Inflammatory macrophage treated with lipopolysaccharide for 4 hours (primary cell): Measurements from ENCODE around the gene RPS6KA5.
"Not testable (repeated sequence)": the region's sequence is repeated elsewhere in the genome, so short reads cannot be mapped to it uniquely, and the experiment has no call there.

Source experiments
- DNase-seq: peaks from one replicate; pipeline ENCODE4 v3.0.0-alpha.2; 2020

Gene RPS6KA5

GRCh38 chr14:91063119-91063518 lies 2.7 kb upstream of the RPS6KA5 start:
- DNase-seq: peak; percentile 64

GRCh38 chr14:91062600-91062999 lies 2.2 kb upstream of the RPS6KA5 start:
- no peak for DNase-seq

GRCh38 chr14:91061056-91061887 lies 831 bp upstream of the RPS6KA5 start:
- DNase-seq: no peak

GRCh38 chr14:91059576-91060350 lies 678 bp downstream of the RPS6KA5 start:
- DNase-seq: peak; percentile 8

GRCh38 chr14:91058042-91058581 lies 2.3 kb downstream of the RPS6KA5 start:
- DNase-seq: no peak

GRCh38 chr14:91056361-91056760 lies 4.1 kb downstream of the RPS6KA5 start:
- DNase-seq: no peak

- no peak for DNase-seq
Observed at GRCh38 chr14:91055016-91055415, 5.4 kb downstream of the RPS6KA5 start.

- no peak for DNase-seq
Observed at GRCh38 chr14:91048676-91049075, 11.8 kb downstream of the RPS6KA5 start.

GRCh38 chr14:91048265-91048664 lies 12.2 kb downstream of the RPS6KA5 start:
- peak; percentile 50 for DNase-seq

GRCh38 chr14:91047174-91047753 lies 13.2 kb downstream of the RPS6KA5 start:
- no peak for DNase-seq

GRCh38 chr14:91046488-91047072 lies 13.9 kb downstream of the RPS6KA5 start:
- DNase-seq: no peak

- no peak for DNase-seq
Observed at GRCh38 chr14:91041450-91041849, 19.0 kb downstream of the RPS6KA5 start.

- DNase-seq: no peak
Observed at GRCh38 chr14:91040545-91040944, 19.9 kb downstream of the RPS6KA5 start.

- DNase-seq: peak; percentile 57
Observed at GRCh38 chr14:91038439-91038838, 22.0 kb downstream of the RPS6KA5 start.

GRCh38 chr14:91036741-91037469 lies 23.5 kb downstream of the RPS6KA5 start:
- DNase-seq: no peak

- no peak for DNase-seq
Observed at GRCh38 chr14:91035855-91036254, 24.6 kb downstream of the RPS6KA5 start.

GRCh38 chr14:91034379-91034778 lies 26.1 kb downstream of the RPS6KA5 start:
- DNase-seq: not testable (repeated sequence)

- no peak for DNase-seq
Observed at GRCh38 chr14:91032248-91032647, 28.2 kb downstream of the RPS6KA5 start.

- DNase-seq: no peak
Observed at GRCh38 chr14:91031666-91032065, 28.8 kb downstream of the RPS6KA5 start.

- DNase-seq: no peak
Observed at GRCh38 chr14:91029456-91030217, 30.8 kb downstream of the RPS6KA5 start.

GRCh38 chr14:91027561-91027960 lies 32.9 kb downstream of the RPS6KA5 start:
- no peak for DNase-seq

- DNase-seq: peak; percentile 94
Observed at GRCh38 chr14:91022622-91023028, 37.8 kb downstream of the RPS6KA5 start.
